ENCODE results near the gene SLC25A11. TPM values are rescaled to one million over a fixed set of nuclear protein-coding genes. Genes with fewer than 3 reads are reported as not detected.

The SLC25A11 gene
- total RNA-seq, 1 donor from 2014 or later: 56.2 TPM

- Histone ChIP-seq H3K27me3 (no peaks in the 10 kb centered on the region), H3K27ac (no peak overlapping the region), H3K4me1 (peaks cover 2 to 30% of the 10 kb centered on the region in 2 donors), H3K9me3 (no peaks in the 10 kb centered on the region), H3K4me3 (no peak overlapping the region), H3K36me3 (peaks cover 12 to 22% of the 10 kb centered on the region in 2 donors)
- intact Hi-C loops (cut with DNase I): no loop called here
- TF ChIP-seq CTCF (IDR thresholded peaks at IDR 0.05): no peak
- DNase-seq (ENCODE audit: low spot score in 2 of 2): no peak
Measured at GRCh38 chr17:4955091-4955490, 15.2 kb upstream of the SLC25A11 start.

GRCh38 chr17:4953451-4953961, 13.7 kb upstream of the SLC25A11 start:
- DNase-seq (ENCODE audit: low spot score in 2 of 2): peak; percentile 25 to 82
- no peak for TF ChIP-seq CTCF (IDR thresholded peaks at IDR 0.05)
- H3K27ac ChIP-seq: peak overlapping the region; percentile 88 to 93
- H3K4me3 ChIP-seq: peak overlapping the region in 1 of 2 donors; percentile 10
- H3K4me1 ChIP-seq: peaks cover 2 to 31% of the 10 kb centered on the region in 2 donors
- H3K9me3 ChIP-seq: no peaks in the 10 kb centered on the region
- peaks cover 2 to 11% of the 10 kb centered on the region in 2 donors for H3K36me3 ChIP-seq
- intact Hi-C loops (cut with DNase I): no loop called here
- no peaks in the 10 kb centered on the region for H3K27me3 ChIP-seq

GRCh38 chr17:4951486-4951885, 11.6 kb upstream of the SLC25A11 start:
- intact Hi-C loops (cut with DNase I): no loop called here
- Histone ChIP-seq H3K4me3 (no peak overlapping the region), H3K9me3 (no peaks in the 10 kb centered on the region), H3K36me3 (peaks cover 0 to 4% of the 10 kb centered on the region in 2 donors), H3K27me3 (no peaks in the 10 kb centered on the region), H3K27ac (peak overlapping the region; percentile 93 to 99), H3K4me1 (peaks cover 3 to 31% of the 10 kb centered on the region in 2 donors)
- no peak for TF ChIP-seq CTCF (IDR thresholded peaks at IDR 0.05)
- no peak for DNase-seq (ENCODE audit: low spot score in 2 of 2)

- peaks cover 6 to 11% of the 10 kb centered on the region in 2 donors for H3K36me3 ChIP-seq
- H3K4me1 ChIP-seq: peaks cover 10 to 37% of the 10 kb centered on the region in 2 donors
- no peak for DNase-seq (ENCODE audit: low spot score in 2 of 2)
- H3K27me3 ChIP-seq: no peaks in the 10 kb centered on the region
- peak within 1 kb of the TSS; percentile 93 to 99 for H3K27ac ChIP-seq
- no peak for TF ChIP-seq CTCF (IDR thresholded peaks at IDR 0.05)
- H3K9me3 ChIP-seq: no peaks in the 10 kb centered on the region
- H3K4me3 ChIP-seq: peak within 1 kb of the TSS; percentile 94 to 100
- intact Hi-C loops (cut with DNase I): no loop called here
Measured at GRCh38 chr17:4950746-4951204, 10.9 kb upstream of the SLC25A11 start, which contains the start of gene ENO3. TSS of gene ENO3 (plus strand) at chr17:4951119. CDS start at chr17:4951830, 711 bp downstream.

GRCh38 chr17:4950075-4950745, 10.4 kb upstream of the SLC25A11 start:
- no peaks in the 10 kb centered on the region for H3K9me3 ChIP-seq
- H3K4me1 ChIP-seq: peaks cover 15 to 43% of the 10 kb centered on the region in 2 donors
- intact Hi-C loops (cut with DNase I): no loop called here
- no peaks in the 10 kb centered on the region for H3K27me3 ChIP-seq
- peak overlapping the region; percentile 94 to 100 for H3K4me3 ChIP-seq
- H3K27ac ChIP-seq: peak overlapping the region; percentile 93 to 99
- peaks cover 10 to 16% of the 10 kb centered on the region in 2 donors for H3K36me3 ChIP-seq
- peak in 1 of 2 donors; percentile 76 for DNase-seq (ENCODE audit: low spot score in 2 of 2)
- TF ChIP-seq CTCF (IDR thresholded peaks at IDR 0.05): no peak

Data from ascending aorta (tissue), 2 donors.